WTC11 (cell line): ENCODE data around the gene DEPDC5. TPM values are rescaled to one million over a fixed set of nuclear protein-coding genes. Genes with fewer than 3 reads are reported as not detected.
"Not testable (repeated sequence)": the region's sequence is repeated elsewhere in the genome, so short reads cannot be mapped to it uniquely, and the experiment has no call there.

Source experiments
- ATAC-seq: fragments of 200-7000 bp; cut with Tn5 transposase; 2 replicates; pipeline ENCODE4 v1.10.0; 2021; ENCODE audit warnings: mild to moderate bottlenecking, moderate library complexity
- CTCF ChIA-PET: fragments of 300-600 bp; sonication (Branson Sonifier 250); formaldehyde crosslinking; loops from one replicate; lab custom pipeline; 2021; ENCODE audit warnings: antibody characterized with exemption; lab: Charles Lee
- POLR2A ChIA-PET: fragments of 350-600 bp; sonication (Branson Sonifier 250); formaldehyde crosslinking; loops from one replicate; lab custom pipeline; 2021; ENCODE audit warnings: antibody characterized with exemption; lab: Charles Lee
- DNase-seq: peaks from one replicate; pipeline ENCODE4 v3.0.0; 2021; ENCODE audit warnings: low spot score
- H3K27ac Mint-ChIP-seq: 2 replicates; pipeline ENCODE4 v1.8.0; 2021; ENCODE audit warnings: mixed read lengths
- H3K27me3 Mint-ChIP-seq: 2 replicates; pipeline ENCODE4 v1.8.0; 2021; ENCODE audit warnings: low read depth, mild to moderate bottlenecking, moderate library complexity, mixed read lengths
- H3K36me3 Mint-ChIP-seq: 2 replicates; pipeline ENCODE4 v1.8.0; 2021; ENCODE audit warnings: mixed read lengths
- H3K4me1 Mint-ChIP-seq: 2 replicates; pipeline ENCODE4 v1.8.0; 2022; ENCODE audit warnings: mixed read lengths
- H3K4me3 Mint-ChIP-seq: 2 replicates; pipeline ENCODE4 v1.8.0; 2021; ENCODE audit warnings: mild to moderate bottlenecking, moderate library complexity, mixed read lengths
- H3K9me3 Mint-ChIP-seq: 2 replicates; pipeline ENCODE4 v1.8.0; 2021; ENCODE audit warnings: mixed read lengths
- CREB1 ChIP-seq: sonication (generic); formaldehyde crosslinking; IDR thresholded peaks from 2 replicates; pipeline ENCODE4 v1.8.0; 2023; ENCODE audit warnings: mild to moderate bottlenecking, missing genetic modification reagents
- CREM ChIP-seq: sonication (generic); formaldehyde crosslinking; IDR thresholded peaks from 2 replicates; pipeline ENCODE4 v1.8.1; 2022; ENCODE audit warnings: mild to moderate bottlenecking, missing genetic modification reagents, moderate library complexity
- GTF2I ChIP-seq: fragments of 250-450 bp; sonication (Bioruptor Pico); conservative IDR thresholded peaks from 2 replicates; pipeline ENCODE4 v1.4.0; 2021; ENCODE audit warnings: mild to moderate bottlenecking
- HMGA2 ChIP-seq: fragments of 250-450 bp; sonication (Bioruptor Pico); IDR thresholded peaks from 2 replicates; pipeline ENCODE4 v1.4.0; 2021; ENCODE audit warnings: mild to moderate bottlenecking, moderate library complexity
- IRF2 ChIP-seq: sonication (generic); formaldehyde crosslinking; IDR thresholded peaks from 2 replicates; pipeline ENCODE4 v1.8.0; 2022; ENCODE audit warnings: low read depth, missing genetic modification reagents, borderline replicate concordance
- MYBL2 ChIP-seq: sonication (generic); formaldehyde crosslinking; IDR thresholded peaks from 2 replicates; pipeline ENCODE4 v1.8.1; 2023; ENCODE audit warnings: mild to moderate bottlenecking, moderate library complexity, missing genetic modification reagents
- NFE2L1 ChIP-seq: sonication (generic); formaldehyde crosslinking; IDR thresholded peaks from 2 replicates; pipeline ENCODE4 v1.8.1; 2023; ENCODE audit warnings: missing genetic modification reagents
- NR1H2 ChIP-seq: sonication (generic); formaldehyde crosslinking; IDR thresholded peaks from 2 replicates; pipeline ENCODE4 v1.9.0; 2021; ENCODE audit warnings: mild to moderate bottlenecking, moderate library complexity, missing genetic modification reagents
- TCF7 ChIP-seq: sonication (generic); formaldehyde crosslinking; IDR thresholded peaks from 2 replicates; pipeline ENCODE4 v1.8.0; 2022; ENCODE audit warnings: mild to moderate bottlenecking, low read depth, missing genetic modification reagents, moderate library complexity
- TEAD4 ChIP-seq: sonication (generic); formaldehyde crosslinking; IDR thresholded peaks from 2 replicates; pipeline ENCODE4 v1.8.0; 2022; ENCODE audit warnings: mild to moderate bottlenecking, missing genetic modification reagents
- ZNF219 ChIP-seq: sonication (generic); formaldehyde crosslinking; IDR thresholded peaks from 2 replicates; pipeline ENCODE4 v1.8.0; 2023; ENCODE audit warnings: missing genetic modification reagents, mild to moderate bottlenecking, borderline replicate concordance
- ZNF317 ChIP-seq: sonication (generic); formaldehyde crosslinking; IDR thresholded peaks from 2 replicates; pipeline ENCODE4 v1.8.1; 2023; ENCODE audit warnings: low read depth, mild to moderate bottlenecking, moderate library complexity, missing genetic modification reagents, borderline replicate concordance
- total RNA-seq: library from RNA; stranded (reverse); gene quantifications from 3 replicates; pipeline ENCODE4 v1.2.3, GENCODE V29; 2021
- TF ChIP-seq, protein P1 (sequence below): sonication (generic); formaldehyde crosslinking; conservative IDR thresholded peaks from 2 replicates; pipeline ENCODE4 v1.8.1; 2022; ENCODE audit warnings: mild to moderate bottlenecking, missing genetic modification reagents
- TF ChIP-seq, protein P2 (sequence below): fragments of 250-450 bp; sonication (Bioruptor Pico); IDR thresholded peaks from 2 replicates; pipeline ENCODE4 v1.9.0; 2021; ENCODE audit warnings: mild to moderate bottlenecking, borderline replicate concordance
- TF ChIP-seq, protein P3 (sequence below): sonication (generic); formaldehyde crosslinking; IDR thresholded peaks from 2 replicates; pipeline ENCODE4 v1.8.1; 2023; ENCODE audit warnings: mild to moderate bottlenecking, missing genetic modification reagents, moderate library complexity
- TF ChIP-seq, protein P4 (sequence below): fragments of 250-450 bp; sonication (Bioruptor Pico); IDR thresholded peaks from 2 replicates; pipeline ENCODE4 v1.9.0; 2021; ENCODE audit warnings: mild to moderate bottlenecking
- TF ChIP-seq, protein P5 (sequence below): sonication (generic); formaldehyde crosslinking; IDR thresholded peaks from 2 replicates; pipeline ENCODE4 v1.8.0; 2022; ENCODE audit warnings: mild to moderate bottlenecking, missing genetic modification reagents
- TF ChIP-seq, protein P6 (sequence below): fragments of 250-450 bp; sonication (Bioruptor Pico); conservative IDR thresholded peaks from 2 replicates; pipeline ENCODE4 v1.9.0; 2021; ENCODE audit warnings: mild to moderate bottlenecking

Gene DEPDC5
- total RNA-seq, 1 experiment from 2014 or later: 40.5 TPM

DNA sequence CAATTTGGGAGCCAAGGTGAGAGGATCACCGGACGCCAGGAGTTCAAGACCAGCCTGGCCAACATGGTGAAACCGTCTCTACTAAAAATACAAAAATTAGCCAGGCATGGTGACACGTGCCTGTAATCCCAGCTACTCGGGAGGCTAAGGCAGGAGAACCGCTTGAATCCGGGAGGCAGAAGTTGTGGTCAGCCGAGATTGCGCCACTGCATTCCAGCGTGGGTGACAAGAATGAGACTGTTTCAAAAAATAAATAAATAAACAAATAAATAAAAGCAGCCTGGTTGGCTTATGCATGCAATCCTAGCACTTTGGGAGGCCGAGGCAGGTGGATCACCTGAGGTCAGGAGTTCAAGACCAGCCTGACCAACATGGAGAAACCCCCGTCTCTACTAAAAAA, 42.6 kb upstream of the DEPDC5 start:
- H3K27ac Mint-ChIP-seq: peak overlapping the region; percentile 60; the same call in 1 of the 2 replicates
- H3K36me3 Mint-ChIP-seq: peaks cover 51% of the 10 kb centered on the region
- H3K4me3 Mint-ChIP-seq, H3K4me1 Mint-ChIP-seq, H3K9me3 Mint-ChIP-seq, H3K27me3 Mint-ChIP-seq, ATAC-seq, DNase-seq, POLR2A ChIA-PET: not testable (repeated sequence)
- CTCF ChIA-PET: interaction anchor here (2.0 kb wide), 1 partner anchor 259 kb away, joined by 5 read pairs; no protein-coding TSS in a partner anchor

DNA sequence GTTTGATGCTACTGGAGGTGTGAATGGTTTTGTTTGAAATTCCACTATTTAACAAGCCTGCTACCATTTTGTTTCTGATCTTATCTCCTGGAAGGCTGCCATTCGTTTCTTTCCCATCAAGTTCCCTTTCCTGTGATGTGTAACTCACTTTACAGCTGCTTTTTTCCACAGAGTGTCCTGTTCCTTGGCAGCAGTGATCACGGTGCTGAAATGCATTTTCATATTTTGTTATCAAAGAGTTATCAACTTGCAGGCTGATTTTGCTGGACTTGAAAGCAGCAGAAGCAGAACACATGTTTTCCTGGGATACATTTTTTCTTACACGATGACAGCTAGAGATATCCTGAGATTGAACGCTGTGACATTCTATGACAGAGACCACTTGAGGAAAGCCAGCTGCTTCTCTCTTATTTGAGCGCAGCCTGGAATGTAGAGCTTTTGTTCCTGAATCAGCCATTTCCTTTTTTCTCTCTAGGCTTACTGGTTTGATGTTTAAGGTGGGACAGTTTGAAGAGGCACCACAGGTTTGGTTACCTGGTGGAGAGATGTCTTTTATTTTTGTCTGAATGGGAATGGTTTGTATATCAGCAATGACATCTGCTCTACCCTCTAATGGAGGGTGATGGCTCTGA, 38.6 kb upstream of the DEPDC5 start:
- ATAC-seq (no peak), DNase-seq (no peak)
- POLR2A ChIA-PET: no interaction called here
- TF ChIP-seq IRF2 (no peak), GTF2I (no peak), NR1H2 (CRISPR knock-in tag) (no peak), TCF7 (CRISPR knock-in tag) (no peak), ZNF317 (CRISPR knock-in tag) (no peak), CREM (no peak), CREB1 (CRISPR knock-in tag) (no peak), HMGA2 (CRISPR knock-in tag) (no peak), NFE2L1 (CRISPR knock-in tag) (no peak), TEAD4 (no peak), ZNF219 (no peak), MYBL2 (CRISPR knock-in tag) (no peak)
- TF ChIP-seq, protein P1, sequence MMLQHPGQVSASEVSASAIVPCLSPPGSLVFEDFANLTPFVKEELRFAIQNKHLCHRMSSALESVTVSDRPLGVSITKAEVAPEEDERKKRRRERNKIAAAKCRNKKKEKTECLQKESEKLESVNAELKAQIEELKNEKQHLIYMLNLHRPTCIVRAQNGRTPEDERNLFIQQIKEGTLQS: no peak
- TF ChIP-seq, protein P2, sequence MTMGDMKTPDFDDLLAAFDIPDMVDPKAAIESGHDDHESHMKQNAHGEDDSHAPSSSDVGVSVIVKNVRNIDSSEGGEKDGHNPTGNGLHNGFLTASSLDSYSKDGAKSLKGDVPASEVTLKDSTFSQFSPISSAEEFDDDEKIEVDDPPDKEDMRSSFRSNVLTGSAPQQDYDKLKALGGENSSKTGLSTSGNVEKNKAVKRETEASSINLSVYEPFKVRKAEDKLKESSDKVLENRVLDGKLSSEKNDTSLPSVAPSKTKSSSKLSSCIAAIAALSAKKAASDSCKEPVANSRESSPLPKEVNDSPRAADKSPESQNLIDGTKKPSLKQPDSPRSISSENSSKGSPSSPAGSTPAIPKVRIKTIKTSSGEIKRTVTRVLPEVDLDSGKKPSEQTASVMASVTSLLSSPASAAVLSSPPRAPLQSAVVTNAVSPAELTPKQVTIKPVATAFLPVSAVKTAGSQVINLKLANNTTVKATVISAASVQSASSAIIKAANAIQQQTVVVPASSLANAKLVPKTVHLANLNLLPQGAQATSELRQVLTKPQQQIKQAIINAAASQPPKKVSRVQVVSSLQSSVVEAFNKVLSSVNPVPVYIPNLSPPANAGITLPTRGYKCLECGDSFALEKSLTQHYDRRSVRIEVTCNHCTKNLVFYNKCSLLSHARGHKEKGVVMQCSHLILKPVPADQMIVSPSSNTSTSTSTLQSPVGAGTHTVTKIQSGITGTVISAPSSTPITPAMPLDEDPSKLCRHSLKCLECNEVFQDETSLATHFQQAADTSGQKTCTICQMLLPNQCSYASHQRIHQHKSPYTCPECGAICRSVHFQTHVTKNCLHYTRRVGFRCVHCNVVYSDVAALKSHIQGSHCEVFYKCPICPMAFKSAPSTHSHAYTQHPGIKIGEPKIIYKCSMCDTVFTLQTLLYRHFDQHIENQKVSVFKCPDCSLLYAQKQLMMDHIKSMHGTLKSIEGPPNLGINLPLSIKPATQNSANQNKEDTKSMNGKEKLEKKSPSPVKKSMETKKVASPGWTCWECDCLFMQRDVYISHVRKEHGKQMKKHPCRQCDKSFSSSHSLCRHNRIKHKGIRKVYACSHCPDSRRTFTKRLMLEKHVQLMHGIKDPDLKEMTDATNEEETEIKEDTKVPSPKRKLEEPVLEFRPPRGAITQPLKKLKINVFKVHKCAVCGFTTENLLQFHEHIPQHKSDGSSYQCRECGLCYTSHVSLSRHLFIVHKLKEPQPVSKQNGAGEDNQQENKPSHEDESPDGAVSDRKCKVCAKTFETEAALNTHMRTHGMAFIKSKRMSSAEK (CRISPR knock-in tag): no peak
- TF ChIP-seq, protein P3, sequence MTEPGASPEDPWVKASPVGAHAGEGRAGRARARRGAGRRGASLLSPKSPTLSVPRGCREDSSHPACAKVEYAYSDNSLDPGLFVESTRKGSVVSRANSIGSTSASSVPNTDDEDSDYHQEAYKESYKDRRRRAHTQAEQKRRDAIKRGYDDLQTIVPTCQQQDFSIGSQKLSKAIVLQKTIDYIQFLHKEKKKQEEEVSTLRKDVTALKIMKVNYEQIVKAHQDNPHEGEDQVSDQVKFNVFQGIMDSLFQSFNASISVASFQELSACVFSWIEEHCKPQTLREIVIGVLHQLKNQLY (CRISPR knock-in tag): no peak
- TF ChIP-seq, protein P4, sequence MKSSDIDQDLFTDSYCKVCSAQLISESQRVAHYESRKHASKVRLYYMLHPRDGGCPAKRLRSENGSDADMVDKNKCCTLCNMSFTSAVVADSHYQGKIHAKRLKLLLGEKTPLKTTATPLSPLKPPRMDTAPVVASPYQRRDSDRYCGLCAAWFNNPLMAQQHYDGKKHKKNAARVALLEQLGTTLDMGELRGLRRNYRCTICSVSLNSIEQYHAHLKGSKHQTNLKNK (CRISPR knock-in tag): no peak
- TF ChIP-seq, protein P5, sequence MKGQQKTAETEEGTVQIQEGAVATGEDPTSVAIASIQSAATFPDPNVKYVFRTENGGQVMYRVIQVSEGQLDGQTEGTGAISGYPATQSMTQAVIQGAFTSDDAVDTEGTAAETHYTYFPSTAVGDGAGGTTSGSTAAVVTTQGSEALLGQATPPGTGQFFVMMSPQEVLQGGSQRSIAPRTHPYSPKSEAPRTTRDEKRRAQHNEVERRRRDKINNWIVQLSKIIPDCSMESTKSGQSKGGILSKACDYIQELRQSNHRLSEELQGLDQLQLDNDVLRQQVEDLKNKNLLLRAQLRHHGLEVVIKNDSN (CRISPR knock-in tag): no peak
- TF ChIP-seq, protein P6, sequence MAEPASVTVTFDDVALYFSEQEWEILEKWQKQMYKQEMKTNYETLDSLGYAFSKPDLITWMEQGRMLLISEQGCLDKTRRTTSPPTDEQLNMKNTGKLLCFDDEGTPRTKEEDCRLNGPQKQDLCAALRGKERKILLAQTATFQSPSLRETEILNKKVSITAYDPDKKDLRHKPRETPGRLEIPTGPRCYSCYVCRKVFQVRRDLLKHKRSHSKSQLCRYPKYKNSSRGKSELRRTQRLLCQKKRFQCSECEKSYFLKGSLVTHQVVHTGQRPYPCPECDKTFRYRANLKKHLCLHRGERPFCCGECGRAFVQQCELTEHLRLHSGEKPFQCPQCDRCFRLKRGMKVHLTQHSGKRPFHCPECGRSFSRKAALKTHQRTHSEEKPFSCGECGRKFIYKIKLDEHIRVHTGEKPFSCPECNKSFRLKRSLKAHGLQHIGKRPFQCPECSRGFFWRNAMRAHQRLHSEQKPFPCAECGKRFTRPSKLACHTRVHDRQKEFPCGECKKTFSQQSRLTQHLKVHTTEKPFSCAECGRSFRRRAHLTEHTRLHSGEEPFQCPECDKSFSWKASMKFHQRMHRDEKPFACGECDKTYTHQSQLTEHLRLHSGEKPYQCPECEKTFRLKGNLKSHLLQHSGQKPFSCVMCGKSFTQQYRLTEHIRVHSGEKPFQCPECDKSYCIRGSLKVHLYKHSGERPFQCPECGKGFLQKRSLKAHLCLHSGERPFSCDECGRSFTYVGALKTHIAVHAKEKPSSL (CRISPR knock-in tag): no peak
- CTCF ChIA-PET: no interaction called here
- H3K4me1 Mint-ChIP-seq: no peaks in the 10 kb centered on the region
- no peak overlapping the region for H3K27ac Mint-ChIP-seq
- H3K9me3 Mint-ChIP-seq: no peaks in the 10 kb centered on the region
- no peak overlapping the region for H3K4me3 Mint-ChIP-seq
- peaks cover 67% of the 10 kb centered on the region for H3K36me3 Mint-ChIP-seq
- H3K27me3 Mint-ChIP-seq: no peaks in the 10 kb centered on the region
